CD8-positive, alpha-beta memory T cell (primary cell): ENCODE measurements around the gene SGMS1. TPM values are rescaled to one million over a fixed set of nuclear protein-coding genes. Genes with fewer than 3 reads are reported as not detected.
A peak's percentile ranks its signal among the peaks of the same experiment; 100 is the strongest.

ENCODE experiments used
- CTCF ChIA-PET: fragments of 350-600 bp; sonication (Branson Sonifier 250); formaldehyde crosslinking; loops from one replicate; lab custom pipeline; 2021; ENCODE audit warnings: antibody characterized with exemption; lab: Charles Lee
- POLR2A ChIA-PET: fragments of 350-600 bp; sonication (Branson Sonifier 250); formaldehyde crosslinking; loops from one replicate; lab custom pipeline; 2021; ENCODE audit warnings: antibody characterized with exemption; lab: Charles Lee
- DNase-seq, 5 donors: peaks; one replicate each; pipeline versions ENCODE4 v3.0.0 to v3.0.0-alpha.2; 2020 to 2022; ENCODE audit warnings: mixed read lengths in 1 of 5
- H3K27ac ChIP-seq: one replicate; pipeline ENCODE4 v1.7.0; 2013; ENCODE audit warnings: low read depth, mild to moderate bottlenecking, low read length, moderate library complexity
- H3K27me3 ChIP-seq: 2 replicates; pipeline ENCODE4 v1.7.0; 2013; ENCODE audit warnings: low read length, mild to moderate bottlenecking; ENCODE audit not compliant: insufficient read depth, poor library complexity, severe bottlenecking
- H3K36me3 ChIP-seq: 2 replicates; pipeline ENCODE4 v1.7.0; 2013; ENCODE audit warnings: mild to moderate bottlenecking, low read length, moderate library complexity; ENCODE audit not compliant: insufficient read depth
- H3K4me1 ChIP-seq: 2 replicates; pipeline ENCODE4 v1.7.0; 2013; ENCODE audit warnings: mild to moderate bottlenecking, low read length, moderate library complexity; ENCODE audit not compliant: insufficient read depth
- H3K4me3 ChIP-seq: 2 replicates; pipeline ENCODE4 v1.7.0; 2013; ENCODE audit warnings: mild to moderate bottlenecking, low read length
- H3K9me3 ChIP-seq: 2 replicates; pipeline ENCODE4 v1.7.0; 2013; ENCODE audit warnings: mild to moderate bottlenecking, low read length
- H3K27ac Mint-ChIP-seq, 8 donors: one replicate each; pipeline ENCODE4 v1.8.0; 2020 to 2021; ENCODE audit warnings: mixed read lengths in 8 of 8, mild to moderate bottlenecking in 6 of 8, inconsistent platforms in 3 of 8, moderate library complexity in 3 of 8
- H3K27me3 Mint-ChIP-seq, 2 donors: one replicate each; pipeline ENCODE4 v1.8.0; 2020 to 2021; ENCODE audit warnings: mixed read lengths in 2 of 2, mild to moderate bottlenecking in 1 of 2, moderate library complexity in 1 of 2
- H3K36me3 Mint-ChIP-seq, 3 donors: one replicate each; pipeline ENCODE4 v1.8.0; 2020 to 2021; ENCODE audit warnings: mixed read lengths in 3 of 3, inconsistent platforms in 1 of 3, mild to moderate bottlenecking in 1 of 3
- H3K4me1 Mint-ChIP-seq, 3 donors: one replicate each; pipeline ENCODE4 v1.8.0; 2020 to 2021; ENCODE audit warnings: mixed read lengths in 3 of 3, inconsistent platforms in 1 of 3, mild to moderate bottlenecking in 1 of 3
- H3K4me3 Mint-ChIP-seq, 7 donors: one replicate each; pipeline ENCODE4 v1.8.0; 2020 to 2021; ENCODE audit warnings: mixed read lengths in 7 of 7, mild to moderate bottlenecking in 6 of 7, moderate library complexity in 4 of 7, inconsistent platforms in 2 of 7
- H3K9me3 Mint-ChIP-seq, 5 donors: one replicate each; pipeline ENCODE4 v1.8.0; 2020 to 2022; ENCODE audit warnings: mixed read lengths in 5 of 5, mild to moderate bottlenecking in 3 of 5, moderate library complexity in 2 of 5, inconsistent platforms in 1 of 5
- polyA plus RNA-seq: library from polyadenylated mRNA; unstranded; fragments of 300-500 nt; fragmentation: Illumina TruSeq; gene quantifications from one replicate; pipeline ENCODE4 v1.2.3, GENCODE V29; 2021
- total RNA-seq, 2 experiments: library from RNA; stranded (reverse); gene quantifications; one replicate each; pipeline ENCODE4 v1.2.3, GENCODE V29; 2021

The SGMS1 gene
- total and polyA plus RNA-seq, 3 experiments from 2014 or later = 11.3 to 14.5 (median 13.5) TPM

DNA sequence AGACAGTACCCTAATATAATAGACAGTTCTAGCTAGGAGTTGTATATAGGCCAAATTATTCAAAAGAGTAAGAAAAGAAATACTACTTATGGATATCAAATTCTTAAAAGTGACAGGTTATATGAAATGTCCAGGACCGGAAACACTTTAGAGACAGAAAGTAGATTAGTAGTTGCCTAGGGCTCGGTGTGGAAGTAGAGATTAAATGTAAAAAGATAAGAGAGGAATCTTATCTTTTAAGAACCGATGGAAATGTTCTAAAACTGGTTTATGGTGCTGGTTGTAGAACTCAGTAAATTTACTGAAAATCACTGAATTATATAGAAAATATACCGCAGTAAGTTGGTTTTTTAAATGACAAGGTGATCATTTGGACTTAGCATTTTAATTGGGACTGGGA is 224.9 kb downstream of the SGMS1 start:
- peaks cover 60 to 95% (median 89%) of the 10 kb centered on the region in 3 donors for H3K4me1 Mint-ChIP-seq
- Histone ChIP-seq H3K27ac (no peak overlapping the region), H3K9me3 (no peaks in the 10 kb centered on the region), H3K4me3 (no peak overlapping the region), H3K36me3 (no peaks in the 10 kb centered on the region), H3K27me3 (no peaks in the 10 kb centered on the region), H3K4me1 (peaks cover 21% of the 10 kb centered on the region)
- H3K4me3 Mint-ChIP-seq = no peak overlapping the region
- no peaks in the 10 kb centered on the region for H3K9me3 Mint-ChIP-seq
- no peak for DNase-seq
- no peaks in the 10 kb centered on the region for H3K27me3 Mint-ChIP-seq
- ChIA-PET POLR2A (no interaction called here), CTCF (interaction anchor here (1.7 kb wide), 1 partner anchor 23 kb away, joined by 5 read pairs; no protein-coding TSS in a partner anchor)
- H3K36me3 Mint-ChIP-seq = peaks cover 0 to 5% (median 1%) of the 10 kb centered on the region in 3 donors
- peak overlapping the region in 2 of 8 donors; percentile 30 to 44 for H3K27ac Mint-ChIP-seq

DNA sequence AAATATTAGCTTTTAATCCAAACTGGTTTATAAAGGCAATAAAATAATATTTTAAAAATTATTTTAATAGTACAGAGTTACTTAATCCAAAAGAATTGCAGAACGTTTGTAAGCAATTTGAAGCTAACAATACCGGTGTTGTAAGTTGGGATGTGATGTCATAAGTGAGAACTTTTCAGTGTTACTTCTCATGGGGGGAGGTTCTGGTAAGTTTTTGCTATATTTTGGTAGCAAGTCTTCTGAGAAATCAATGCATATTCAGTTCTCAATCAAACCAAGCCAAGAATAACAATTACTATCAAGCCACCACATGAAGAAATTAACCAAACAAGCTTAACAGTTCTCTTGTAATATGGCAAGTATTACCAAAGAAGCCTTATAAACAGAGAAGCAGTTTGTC is 225.4 kb downstream of the SGMS1 start:
- Histone ChIP-seq H3K27ac (no peak overlapping the region), H3K4me1 (peaks cover 21% of the 10 kb centered on the region), H3K9me3 (no peaks in the 10 kb centered on the region), H3K27me3 (no peaks in the 10 kb centered on the region), H3K36me3 (no peaks in the 10 kb centered on the region), H3K4me3 (no peak overlapping the region)
- peaks cover 0 to 4% (median 1%) of the 10 kb centered on the region in 3 donors for H3K36me3 Mint-ChIP-seq
- H3K9me3 Mint-ChIP-seq = no peaks in the 10 kb centered on the region
- no peak overlapping the region for H3K27ac Mint-ChIP-seq
- no peaks in the 10 kb centered on the region for H3K27me3 Mint-ChIP-seq
- ChIA-PET CTCF (interaction anchor here (1.4 to 1.7 kb wide), 2 partner anchors 12 to 23 kb away, joined by 3 to 5 read pairs; no protein-coding TSS in a partner anchor), POLR2A (no interaction called here)
- DNase-seq = no peak
- H3K4me1 Mint-ChIP-seq = peaks cover 58 to 90% (median 86%) of the 10 kb centered on the region in 3 donors
- no peak overlapping the region for H3K4me3 Mint-ChIP-seq

DNA sequence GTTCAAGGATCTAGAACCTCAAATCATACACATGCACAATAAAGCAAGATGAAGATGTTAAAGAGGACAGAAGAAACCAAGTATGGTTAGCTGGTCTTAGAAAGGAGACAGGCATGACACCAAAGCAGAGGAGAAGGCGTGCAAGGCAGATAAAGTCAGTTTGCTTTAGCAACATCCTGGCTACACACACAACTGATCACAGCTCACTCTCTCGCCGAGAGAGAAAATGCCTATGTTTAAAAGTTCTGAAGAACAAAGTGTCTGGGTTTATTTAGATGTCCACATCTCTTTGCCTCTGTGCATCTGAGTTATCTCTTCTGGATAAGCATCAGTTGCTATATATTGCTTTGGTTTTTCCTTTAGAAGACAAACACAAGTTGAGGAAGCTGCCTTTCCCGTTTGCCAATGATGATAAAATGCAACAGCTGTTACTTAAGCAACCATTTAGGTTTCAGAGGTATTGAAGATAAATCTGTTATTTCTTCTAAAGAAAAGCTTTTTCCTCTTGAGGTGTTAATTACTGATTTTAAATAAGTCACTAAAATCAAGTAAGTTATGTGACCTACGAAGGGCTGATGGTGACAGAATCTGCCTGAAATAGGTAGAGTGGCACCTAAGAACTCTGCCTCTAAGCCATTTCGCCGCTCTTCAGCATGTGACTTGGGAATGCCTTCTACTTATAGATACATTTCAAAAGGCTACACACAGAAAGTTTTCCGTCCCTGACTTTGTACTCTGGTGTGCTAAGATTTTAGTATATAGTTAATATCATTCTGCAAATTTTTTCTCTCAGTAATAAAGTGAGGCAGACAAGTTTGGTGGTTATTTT is 226.2 kb downstream of the SGMS1 start:
- no peak overlapping the region for H3K27ac ChIP-seq
- POLR2A ChIA-PET = no interaction called here
- H3K27ac Mint-ChIP-seq = peak overlapping the region in 6 of 8 donors; percentile 1 to 86 (median 29)

DNA sequence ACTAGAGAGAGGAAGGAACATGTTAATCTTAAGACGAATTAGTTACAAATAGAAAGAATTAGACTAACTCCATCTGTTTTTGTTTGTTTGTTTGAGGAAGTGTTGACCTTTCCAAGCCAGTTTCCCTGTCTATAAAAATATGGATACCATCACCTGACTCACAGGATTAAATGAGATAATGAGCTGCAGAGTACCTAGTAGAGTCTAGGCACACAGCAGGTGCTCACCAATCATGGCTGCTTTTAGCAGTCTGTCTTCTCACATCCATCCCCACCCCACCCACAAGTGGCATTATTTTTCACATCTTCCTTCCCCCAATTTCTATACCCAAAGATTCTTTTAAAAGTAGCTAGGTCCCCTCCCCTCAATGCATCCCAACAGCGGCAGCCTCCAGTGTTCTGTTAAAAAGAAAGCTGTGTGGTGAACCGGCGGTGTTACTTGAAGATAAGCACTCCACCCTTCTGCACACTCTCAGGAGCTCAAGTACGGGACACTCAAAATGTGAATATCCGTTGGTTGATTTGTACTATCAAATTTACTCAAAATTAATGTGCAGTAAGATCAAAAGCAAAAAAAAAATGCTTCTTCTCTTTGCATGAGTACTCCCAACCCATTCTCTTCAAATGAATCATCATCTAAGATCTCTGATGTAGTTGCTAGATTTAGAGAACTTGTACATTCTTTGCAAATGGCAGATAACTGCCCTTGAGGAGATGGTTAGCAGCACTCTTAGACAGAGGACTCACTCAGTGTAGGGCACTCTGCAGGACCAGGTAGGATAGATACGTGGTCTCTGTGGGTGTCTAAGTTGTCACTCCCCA is 227.1 kb downstream of the SGMS1 start:
- H3K4me1 ChIP-seq = peaks cover 21% of the 10 kb centered on the region
- CTCF ChIA-PET = no interaction called here
- no peak overlapping the region for H3K4me3 ChIP-seq
- H3K4me1 Mint-ChIP-seq = peaks cover 58 to 88% (median 82%) of the 10 kb centered on the region in 3 donors
- DNase-seq = no peak
- peak overlapping the region; percentile 14 to 82 (median 65) for H3K4me3 Mint-ChIP-seq
- H3K9me3 ChIP-seq = no peaks in the 10 kb centered on the region
- H3K36me3 ChIP-seq = no peaks in the 10 kb centered on the region
- no peaks in the 10 kb centered on the region for H3K9me3 Mint-ChIP-seq
- peak overlapping the region; percentile 1 to 86 (median 46) for H3K27ac Mint-ChIP-seq
- H3K27me3 ChIP-seq = no peaks in the 10 kb centered on the region
- no peak overlapping the region for H3K27ac ChIP-seq
- H3K36me3 Mint-ChIP-seq = peaks cover 0 to 5% (median 3%) of the 10 kb centered on the region in 3 donors
- POLR2A ChIA-PET = no interaction called here
- H3K27me3 Mint-ChIP-seq = no peaks in the 10 kb centered on the region

More for the DNA sequence above, 226.2 kb downstream of the SGMS1 start:
- DNase-seq = no peak
- Mint-ChIP-seq H3K4me3 (peak overlapping the region; percentile 14 to 82 (median 65)), H3K4me1 (peaks cover 58 to 90% (median 83%) of the 10 kb centered on the region in 3 donors), H3K9me3 (no peaks in the 10 kb centered on the region), H3K27me3 (no peaks in the 10 kb centered on the region), H3K36me3 (peaks cover 0 to 2% (median 2%) of the 10 kb centered on the region in 3 donors)
- peaks cover 21% of the 10 kb centered on the region for H3K4me1 ChIP-seq
- CTCF ChIA-PET = interaction anchor here (1.4 to 1.7 kb wide), 2 partner anchors 11 to 24 kb away, joined by 3 to 5 read pairs; no protein-coding TSS in a partner anchor
- H3K9me3 ChIP-seq = no peaks in the 10 kb centered on the region
- H3K27me3 ChIP-seq = no peaks in the 10 kb centered on the region
- no peak overlapping the region for H3K4me3 ChIP-seq
- no peaks in the 10 kb centered on the region for H3K36me3 ChIP-seq

DNA sequence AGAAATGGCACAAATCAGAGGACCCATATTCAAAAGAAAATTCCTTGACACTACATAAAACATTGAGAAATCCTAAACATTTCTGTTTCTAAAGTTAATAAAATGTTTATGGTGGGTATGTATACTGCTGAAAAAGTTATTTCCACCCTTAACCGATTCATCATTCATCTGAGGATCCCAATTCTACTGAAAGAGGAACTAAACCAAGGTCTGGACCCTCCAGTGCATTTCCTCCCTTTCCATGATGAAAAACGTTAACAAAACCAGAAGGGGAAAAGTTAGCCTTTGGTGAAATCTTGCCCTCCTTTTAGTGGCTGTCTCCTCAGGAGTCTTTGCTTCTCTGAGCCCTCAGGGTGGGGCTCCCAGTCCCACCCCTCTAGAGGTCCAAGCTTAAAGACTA is 227.9 kb downstream of the SGMS1 start:
- H3K9me3 ChIP-seq = no peaks in the 10 kb centered on the region
- no peaks in the 10 kb centered on the region for H3K36me3 ChIP-seq
- ChIA-PET POLR2A (no interaction called here), CTCF (no interaction called here)
- no peak for DNase-seq
- H3K36me3 Mint-ChIP-seq = peaks cover 0 to 10% (median 4%) of the 10 kb centered on the region in 3 donors
- H3K9me3 Mint-ChIP-seq = no peaks in the 10 kb centered on the region
- peaks cover 21% of the 10 kb centered on the region for H3K4me1 ChIP-seq
- peaks cover 54 to 84% (median 78%) of the 10 kb centered on the region in 3 donors for H3K4me1 Mint-ChIP-seq
- H3K27me3 Mint-ChIP-seq = no peaks in the 10 kb centered on the region
- H3K27me3 ChIP-seq = no peaks in the 10 kb centered on the region
- peak overlapping the region in 4 of 8 donors; percentile 22 to 84 (median 48) for H3K27ac Mint-ChIP-seq
- no peak overlapping the region for H3K4me3 ChIP-seq
- no peak overlapping the region for H3K27ac ChIP-seq
- H3K4me3 Mint-ChIP-seq = peak overlapping the region in 3 of 7 donors; percentile 61 to 82 (median 70)

DNA sequence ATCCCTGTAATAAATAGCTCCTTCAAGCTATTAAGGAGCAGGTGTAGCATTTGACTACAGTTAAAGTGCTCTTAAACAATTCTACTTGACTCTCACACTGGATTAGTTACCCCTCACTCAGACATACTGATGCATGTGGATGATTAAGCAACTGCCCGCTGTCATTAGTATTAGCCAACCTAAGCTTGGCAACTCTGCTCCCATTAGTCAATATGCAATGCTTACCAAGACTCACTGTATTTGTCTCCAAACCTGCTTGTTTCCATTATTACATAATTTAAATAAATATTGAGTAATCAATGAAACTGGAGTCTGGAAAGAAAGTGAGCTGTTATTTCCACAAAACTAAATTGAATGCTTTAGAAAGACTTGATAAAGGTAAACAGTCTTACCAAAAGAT is 228.5 kb downstream of the SGMS1 start:
- Mint-ChIP-seq H3K36me3 (peaks cover 0 to 12% (median 6%) of the 10 kb centered on the region in 3 donors), H3K27ac (peak overlapping the region in 2 of 8 donors; percentile 3 to 56), H3K9me3 (no peaks in the 10 kb centered on the region), H3K4me3 (peak overlapping the region in 2 of 7 donors; percentile 15 to 49), H3K4me1 (peaks cover 51 to 78% (median 75%) of the 10 kb centered on the region in 3 donors), H3K27me3 (no peaks in the 10 kb centered on the region)
- no peak overlapping the region for H3K27ac ChIP-seq
- no peaks in the 10 kb centered on the region for H3K36me3 ChIP-seq
- H3K27me3 ChIP-seq = no peaks in the 10 kb centered on the region
- peaks cover 21% of the 10 kb centered on the region for H3K4me1 ChIP-seq
- no peak for DNase-seq
- POLR2A ChIA-PET = no interaction called here
- no peaks in the 10 kb centered on the region for H3K9me3 ChIP-seq
- CTCF ChIA-PET = no interaction called here
- H3K4me3 ChIP-seq = no peak overlapping the region

DNA sequence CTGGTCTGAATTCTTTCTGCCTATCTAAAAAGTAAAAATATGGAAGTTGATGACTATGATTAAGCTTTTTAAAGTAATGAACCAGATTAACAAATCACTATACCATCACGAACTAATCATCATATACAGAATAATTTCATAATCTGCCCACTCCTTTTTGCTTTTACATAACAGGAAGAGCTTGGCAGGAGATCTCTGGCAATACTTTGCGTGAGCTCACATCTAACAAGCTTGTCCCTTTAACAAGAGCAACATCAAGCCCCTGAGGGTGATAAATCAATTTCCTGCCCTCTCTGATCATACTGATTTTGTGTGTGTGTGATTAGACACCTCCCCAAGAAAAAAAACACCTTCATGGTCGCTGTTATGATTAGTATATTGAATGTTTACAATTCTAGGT is 228.9 kb downstream of the SGMS1 start:
- Histone ChIP-seq H3K9me3 (no peaks in the 10 kb centered on the region), H3K27me3 (no peaks in the 10 kb centered on the region), H3K27ac (no peak overlapping the region), H3K36me3 (no peaks in the 10 kb centered on the region), H3K4me3 (no peak overlapping the region), H3K4me1 (peaks cover 21% of the 10 kb centered on the region)
- no peaks in the 10 kb centered on the region for H3K27me3 Mint-ChIP-seq
- H3K27ac Mint-ChIP-seq = peak overlapping the region in 3 of 8 donors; percentile 3 to 56 (median 6)
- no peaks in the 10 kb centered on the region for H3K9me3 Mint-ChIP-seq
- H3K4me3 Mint-ChIP-seq = peak overlapping the region in 2 of 7 donors; percentile 10 to 49
- no peak for DNase-seq
- ChIA-PET CTCF (no interaction called here), POLR2A (no interaction called here)
- peaks cover 51 to 74% (median 70%) of the 10 kb centered on the region in 3 donors for H3K4me1 Mint-ChIP-seq
- H3K36me3 Mint-ChIP-seq = peaks cover 0 to 12% (median 6%) of the 10 kb centered on the region in 3 donors
